ENCODE measurements around the gene INSM2. TPM values are rescaled to one million over a fixed set of nuclear protein-coding genes. Genes with fewer than 3 reads are reported as not detected.

The INSM2 gene
- total and polyA plus RNA-seq, 10 of the 15 experiments (the other 5 are each of a cell fraction or from before 2014, with no cell fraction given) = 0.06 TPM; not detected in 9

GRCh38 chr14:35515916-35516315 lies 18.0 kb upstream of the INSM2 start:
- Histone ChIP-seq H3K4me2 (ENCODE audit: control insufficient read depth, insufficient read depth) (no peak overlapping the region), H3K9ac (ENCODE audit: control insufficient read depth, insufficient read depth, low read length) (no peak overlapping the region), H4K20me1 (ENCODE audit: control insufficient read depth, insufficient read depth) (no peaks in the 10 kb centered on the region), H3K79me2 (ENCODE audit: control insufficient read depth, insufficient read depth, low read length) (no peaks in the 10 kb centered on the region), H3K27me3 (replicated peaks in 1 of 2; ENCODE audit: control insufficient read depth in 2 of 2, insufficient read depth in 2 of 2, low read length in 1 of 2) (no peaks in the 10 kb centered on the region), H3K36me3 (ENCODE audit: control insufficient read depth in 2 of 2, insufficient read depth in 2 of 2, low read length in 1 of 2) (no peaks in the 10 kb centered on the region), H3K9me3 (replicated peaks; ENCODE audit: control insufficient read depth, insufficient read depth, low read length) (no peaks in the 10 kb centered on the region), H3K4me3 (no peak overlapping the region), H3K27ac (ENCODE audit: control insufficient read depth, insufficient read depth) (no peak overlapping the region), H3K4me1 (ENCODE audit: control insufficient read depth, insufficient read depth, low read length) (no peaks in the 10 kb centered on the region), H2AFZ (ENCODE audit: control insufficient read depth, low read depth, low read length) (no peak overlapping the region)
- no peak for ATAC-seq
- POLR2A ChIA-PET = no interaction called here
- no TSS peak for BruUV-seq (replicated peaks)
- in situ Hi-C loops (cut with MboI) = no loop called here
- CTCF ChIA-PET = no interaction called here
- WGBS (ENCODE audit: insufficient coverage, insufficient replicate concordance, low lambda C conversion rate, missing lambda C conversion rate) = 24% methylated on average over 1 of the region's 1 CpG
- no peak for FAIRE-seq
- no peak for DNase-seq (ENCODE audit: low read depth, low spot score)
- SMC1A ChIA-PET (ENCODE audit: uncharacterized antibody, unreplicated experiment) = interaction anchor here (0.6 kb wide), 1 partner anchor 36 kb away, joined by 3 read pairs; no protein-coding TSS in a partner anchor
- intact Hi-C loops (cut with micrococcal nuclease; ENCODE audit: unreplicated experiment) = no loop called here
- no peak for TF ChIP-seq SMAD1 (IDR thresholded peaks at IDR 0.05; ENCODE audit: low read depth, partially characterized antibody)
- RAD21 ChIA-PET (ENCODE audit: unreplicated experiment) = no interaction called here

GRCh38 chr14:35519986-35520385 lies 14.0 kb upstream of the INSM2 start:
- no peak for ATAC-seq
- H4K20me1 ChIP-seq (ENCODE audit: control insufficient read depth, insufficient read depth) = no peaks in the 10 kb centered on the region
- H3K79me2 ChIP-seq (ENCODE audit: control insufficient read depth, insufficient read depth, low read length) = no peaks in the 10 kb centered on the region
- no peak for DNase-seq (ENCODE audit: low read depth, low spot score)
- no peaks in the 10 kb centered on the region for H3K27me3 ChIP-seq (replicated peaks in 1 of 2; ENCODE audit: control insufficient read depth in 2 of 2, insufficient read depth in 2 of 2, low read length in 1 of 2)
- WGBS (ENCODE audit: insufficient coverage, insufficient replicate concordance, low lambda C conversion rate, missing lambda C conversion rate) = 13% methylated on average over 2 of the region's 2 CpGs
- in situ Hi-C loops (cut with MboI) = no loop called here
- H3K4me2 ChIP-seq (ENCODE audit: control insufficient read depth, insufficient read depth) = no peak overlapping the region
- intact Hi-C loops (cut with micrococcal nuclease; ENCODE audit: unreplicated experiment) = no loop called here
- no peak for FAIRE-seq
- H3K4me3 ChIP-seq = no peak overlapping the region
- ChIA-PET RAD21 (ENCODE audit: unreplicated experiment) (no interaction called here), POLR2A (no interaction called here), SMC1A (ENCODE audit: uncharacterized antibody, unreplicated experiment) (interaction anchor here (0.8 to 1.4 kb wide), 2 partner anchors 364 to 803 kb away, joined by 3 to 4 read pairs; no protein-coding TSS in a partner anchor), CTCF (interaction anchor here (1.0 to 1.7 kb wide), 2 partner anchors 10 to 14 kb away, joined by 3 read pairs; no protein-coding TSS in a partner anchor)
- no peaks in the 10 kb centered on the region for H3K9me3 ChIP-seq (replicated peaks; ENCODE audit: control insufficient read depth, insufficient read depth, low read length)
- no peak overlapping the region for H2AFZ ChIP-seq (ENCODE audit: control insufficient read depth, low read depth, low read length)
- no peak for TF ChIP-seq DPF2 (IDR thresholded peaks at IDR 0.05)
- TF ChIP-seq MLLT1 (IDR thresholded peaks at IDR 0.05) = no peak
- no peak for TF ChIP-seq SMC3 (IDR thresholded peaks at IDR 0.05; ENCODE audit: borderline replicate concordance, low read length)
- no peaks in the 10 kb centered on the region for H3K4me1 ChIP-seq (ENCODE audit: control insufficient read depth, insufficient read depth, low read length)
- no peak overlapping the region for H3K9ac ChIP-seq (ENCODE audit: control insufficient read depth, insufficient read depth, low read length)
- no peak overlapping the region for H3K27ac ChIP-seq (ENCODE audit: control insufficient read depth, insufficient read depth)
- no TSS peak for BruUV-seq (replicated peaks)
- no peaks in the 10 kb centered on the region for H3K36me3 ChIP-seq (ENCODE audit: control insufficient read depth in 2 of 2, insufficient read depth in 2 of 2, low read length in 1 of 2)

Measured in GM12878 (cell line).